ENCODE measurements around the gene PRRT2. TPM values are rescaled to one million over a fixed set of nuclear protein-coding genes. Genes with fewer than 3 reads are reported as not detected.

The PRRT2 gene
- total RNA-seq, 1 donor, result 1.4 TPM

- no peaks in the 10 kb centered on the region for H3K4me1 ChIP-seq (ENCODE audit: insufficient read depth, low read length)
- DNase-seq (ENCODE audit: insufficient read length, low spot score, missing footprints), result peak; percentile 21
- peaks cover 12% of the 10 kb centered on the region for H4K20me1 ChIP-seq (ENCODE audit: insufficient read depth, low read length)
- TF ChIP-seq CTCF (IDR thresholded peaks at IDR 0.05; ENCODE audit: extremely low read depth, low read depth, low read length), result no peak
- H3K27me3 ChIP-seq (ENCODE audit: insufficient read depth, low read length), result no peaks in the 10 kb centered on the region
- H2AFZ ChIP-seq (ENCODE audit: low read length), result no peak overlapping the region
- no peak overlapping the region for H3K4me2 ChIP-seq (ENCODE audit: insufficient read depth, low read length)
- peaks cover 72% of the 10 kb centered on the region for H3K36me3 ChIP-seq (ENCODE audit: insufficient read depth, low read length)
- H3K27ac ChIP-seq (ENCODE audit: low read depth, low read length), result no peak overlapping the region
- H3K79me2 ChIP-seq (ENCODE audit: insufficient read depth, low read length), result no peaks in the 10 kb centered on the region
- no peak overlapping the region for H3K4me3 ChIP-seq (ENCODE audit: insufficient read depth, low read length)
- no peaks in the 10 kb centered on the region for H3K9me3 ChIP-seq (ENCODE audit: low read depth, low read length)
Observed at GRCh38 chr16:29845656-29846055, 33.7 kb downstream of the PRRT2 start.

- Histone ChIP-seq H3K4me2 (ENCODE audit: insufficient read depth, low read length) (no peak overlapping the region), H2AFZ (ENCODE audit: low read length) (no peak overlapping the region), H3K36me3 (ENCODE audit: insufficient read depth, low read length) (peaks cover 48% of the 10 kb centered on the region), H3K27me3 (ENCODE audit: insufficient read depth, low read length) (no peaks in the 10 kb centered on the region), H4K20me1 (ENCODE audit: insufficient read depth, low read length) (peaks cover 12% of the 10 kb centered on the region), H3K4me1 (ENCODE audit: insufficient read depth, low read length) (no peaks in the 10 kb centered on the region), H3K79me2 (ENCODE audit: insufficient read depth, low read length) (no peaks in the 10 kb centered on the region), H3K27ac (ENCODE audit: low read depth, low read length) (no peak overlapping the region), H3K4me3 (ENCODE audit: insufficient read depth, low read length) (no peak overlapping the region), H3K9me3 (ENCODE audit: low read depth, low read length) (no peaks in the 10 kb centered on the region)
- peak; percentile 85 for TF ChIP-seq CTCF (IDR thresholded peaks at IDR 0.05; ENCODE audit: extremely low read depth, low read depth, low read length)
- DNase-seq (ENCODE audit: insufficient read length, low spot score, missing footprints), result peak; percentile 92
Observed at GRCh38 chr16:29848420-29849297, 36.7 kb downstream of the PRRT2 start.

GRCh38 chr16:29849505-29849904 lies 37.5 kb downstream of the PRRT2 start:
- Histone ChIP-seq H2AFZ (ENCODE audit: low read length) (no peak overlapping the region), H3K36me3 (ENCODE audit: insufficient read depth, low read length) (peaks cover 41% of the 10 kb centered on the region), H3K79me2 (ENCODE audit: insufficient read depth, low read length) (no peaks in the 10 kb centered on the region), H3K27ac (ENCODE audit: low read depth, low read length) (no peak overlapping the region), H3K9me3 (ENCODE audit: low read depth, low read length) (no peaks in the 10 kb centered on the region), H3K4me2 (ENCODE audit: insufficient read depth, low read length) (no peak overlapping the region), H3K4me3 (ENCODE audit: insufficient read depth, low read length) (no peak overlapping the region), H3K27me3 (ENCODE audit: insufficient read depth, low read length) (no peaks in the 10 kb centered on the region), H3K4me1 (ENCODE audit: insufficient read depth, low read length) (no peaks in the 10 kb centered on the region), H4K20me1 (ENCODE audit: insufficient read depth, low read length) (peaks cover 12% of the 10 kb centered on the region)
- DNase-seq (ENCODE audit: insufficient read length, low spot score, missing footprints), result peak; percentile 6
- TF ChIP-seq CTCF (IDR thresholded peaks at IDR 0.05; ENCODE audit: extremely low read depth, low read depth, low read length), result no peak

- H3K4me2 ChIP-seq (ENCODE audit: insufficient read depth, low read length), result no peak overlapping the region
- H3K4me3 ChIP-seq (ENCODE audit: insufficient read depth, low read length), result no peak overlapping the region
- peaks cover 2% of the 10 kb centered on the region for H4K20me1 ChIP-seq (ENCODE audit: insufficient read depth, low read length)
- no peak for TF ChIP-seq CTCF (IDR thresholded peaks at IDR 0.05; ENCODE audit: extremely low read depth, low read depth, low read length)
- no peaks in the 10 kb centered on the region for H3K9me3 ChIP-seq (ENCODE audit: low read depth, low read length)
- H3K79me2 ChIP-seq (ENCODE audit: insufficient read depth, low read length), result no peaks in the 10 kb centered on the region
- no peak overlapping the region for H3K27ac ChIP-seq (ENCODE audit: low read depth, low read length)
- no peaks in the 10 kb centered on the region for H3K4me1 ChIP-seq (ENCODE audit: insufficient read depth, low read length)
- H2AFZ ChIP-seq (ENCODE audit: low read length), result no peak overlapping the region
- DNase-seq (ENCODE audit: insufficient read length, low spot score, missing footprints), result peak; percentile 48
- no peaks in the 10 kb centered on the region for H3K27me3 ChIP-seq (ENCODE audit: insufficient read depth, low read length)
- peaks cover 26% of the 10 kb centered on the region for H3K36me3 ChIP-seq (ENCODE audit: insufficient read depth, low read length)
Observed at GRCh38 chr16:29850998-29851397, 39.0 kb downstream of the PRRT2 start.
